SIG-M5 (cell line): ENCODE measurements around the gene UBE2D1.
"Not testable (repeated sequence)": the region's sequence is repeated elsewhere in the genome, so short reads cannot be mapped to it uniquely, and the experiment has no call there.

ENCODE experiments used
- DNase-seq: peaks from one replicate; lab custom pipeline; 2025; lab: John Stamatoyannopoulos, UW

UBE2D1 gene

DNA sequence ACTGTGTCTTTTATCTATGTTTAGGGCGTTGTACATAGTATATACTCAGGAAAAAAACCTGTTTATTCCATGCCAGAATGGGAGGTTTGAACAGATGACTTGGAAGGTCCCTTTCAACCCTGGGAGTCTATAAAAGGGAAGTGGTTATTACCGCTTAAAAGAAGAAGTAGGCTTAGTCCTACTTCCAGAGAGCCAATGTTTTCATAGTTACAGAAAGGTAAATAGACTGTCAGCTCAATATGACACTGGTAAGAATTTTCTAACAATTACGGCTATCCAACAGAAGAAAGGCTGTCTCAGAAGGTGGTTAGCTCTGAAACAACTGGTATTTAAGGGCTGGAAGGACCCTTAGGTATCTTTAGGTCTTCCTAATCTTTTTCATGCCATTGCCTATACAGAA, 49.3 kb downstream of the UBE2D1 start:
- peak; percentile 80 for DNase-seq

DNA sequence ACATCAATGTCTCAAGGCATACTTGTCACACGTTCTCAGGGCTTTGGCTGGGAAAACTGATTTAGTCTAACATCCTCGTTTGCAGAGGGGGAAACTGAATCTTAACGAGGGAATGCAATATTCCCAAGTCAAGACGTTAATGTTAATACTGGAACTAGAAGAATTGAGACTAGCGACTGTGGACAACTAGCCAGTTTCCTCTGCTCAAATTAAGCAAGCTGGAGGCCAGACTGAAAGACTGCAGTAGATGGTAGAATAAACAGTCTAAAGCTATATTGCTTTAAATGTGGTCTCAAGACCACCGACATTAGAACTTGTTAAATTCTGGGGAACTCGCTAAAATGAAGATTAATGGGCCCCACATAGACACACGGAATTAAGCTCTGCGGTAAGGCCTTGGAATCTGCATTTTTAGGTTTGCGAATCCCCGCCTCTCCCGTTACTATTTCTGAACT, 49.8 kb downstream of the UBE2D1 start:
- no peak for DNase-seq

DNA sequence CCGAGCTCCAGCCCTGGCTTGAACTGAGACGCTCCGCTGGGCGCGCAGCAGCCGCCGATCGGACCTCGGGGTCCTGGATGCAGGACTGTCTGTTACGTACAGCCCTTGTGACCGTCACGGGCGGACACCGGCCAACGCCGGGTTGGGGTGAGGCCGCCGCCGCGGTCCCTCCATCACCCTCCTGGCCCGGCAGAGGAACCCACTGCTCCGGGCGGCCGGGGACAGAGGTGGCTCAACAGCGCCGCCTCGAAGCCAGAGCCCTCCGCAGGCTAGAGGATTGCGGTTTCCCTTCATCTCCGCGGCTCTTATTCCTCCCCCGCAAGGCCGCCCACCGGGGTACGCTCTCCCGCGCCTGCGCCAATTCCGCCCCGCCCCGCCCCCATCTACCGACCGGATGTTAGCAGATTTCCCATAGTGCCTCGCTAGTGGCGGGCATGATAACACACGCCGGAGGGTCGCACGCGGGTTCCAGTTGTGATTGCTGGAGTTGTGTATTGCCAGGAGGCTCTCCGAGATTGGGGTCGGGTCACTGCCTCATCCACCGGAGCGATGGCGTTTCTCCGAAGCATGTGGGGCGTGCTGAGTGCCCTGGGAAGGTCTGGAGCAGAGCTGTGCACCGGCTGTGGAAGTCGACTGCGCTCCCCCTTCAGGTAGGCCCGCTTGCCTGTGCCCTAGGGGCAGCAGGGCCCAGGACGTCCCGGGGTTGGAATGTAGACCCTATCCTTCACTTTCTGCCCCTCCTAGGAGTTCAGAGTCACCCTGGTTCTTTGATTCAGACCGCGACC, 50.4 kb downstream of the UBE2D1 start, which contains the start of gene TFAM:
Gene TFAM (plus strand): TSS at position 412 of the 785 bp plus-strand sequence. CDS start 138 bp downstream, at position 550.
- DNase-seq = peak; percentile 30

DNA sequence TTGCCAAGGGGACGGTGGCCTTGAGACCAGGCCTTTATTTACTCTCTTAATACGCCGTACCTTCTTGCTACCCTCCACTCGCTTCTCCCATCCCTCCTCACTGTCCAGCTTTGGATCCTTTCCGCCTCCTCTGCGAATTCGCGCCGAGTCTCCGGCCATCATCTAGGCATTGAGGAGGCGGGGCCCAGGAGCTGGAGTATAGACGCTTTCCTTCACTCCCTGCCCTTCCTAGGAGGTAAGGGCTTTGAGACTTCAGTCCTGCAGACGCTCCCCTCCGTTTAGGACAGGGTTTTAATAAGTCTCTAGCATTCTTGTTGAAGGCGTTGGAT, 50.9 kb downstream of the UBE2D1 start:
- no peak for DNase-seq

DNA sequence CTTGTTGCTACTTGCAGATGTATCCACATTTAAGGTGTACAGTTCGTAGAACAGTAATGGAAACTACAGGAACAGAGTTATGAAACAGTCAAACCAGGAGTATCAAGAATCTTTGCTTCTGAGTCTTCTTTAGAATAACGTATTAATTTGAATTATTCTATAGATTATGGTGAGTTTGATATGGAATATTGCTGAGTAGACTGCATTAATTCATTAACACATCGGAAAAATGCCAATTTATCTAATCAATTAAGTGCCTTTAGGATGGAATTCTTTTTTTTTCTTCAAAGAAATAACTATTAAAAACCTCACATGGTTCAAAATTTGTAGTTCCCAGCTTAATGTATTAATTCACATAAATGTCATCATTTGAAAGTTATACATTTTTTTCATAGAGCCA, 54.2 kb downstream of the UBE2D1 start:
- DNase-seq = no peak

DNA sequence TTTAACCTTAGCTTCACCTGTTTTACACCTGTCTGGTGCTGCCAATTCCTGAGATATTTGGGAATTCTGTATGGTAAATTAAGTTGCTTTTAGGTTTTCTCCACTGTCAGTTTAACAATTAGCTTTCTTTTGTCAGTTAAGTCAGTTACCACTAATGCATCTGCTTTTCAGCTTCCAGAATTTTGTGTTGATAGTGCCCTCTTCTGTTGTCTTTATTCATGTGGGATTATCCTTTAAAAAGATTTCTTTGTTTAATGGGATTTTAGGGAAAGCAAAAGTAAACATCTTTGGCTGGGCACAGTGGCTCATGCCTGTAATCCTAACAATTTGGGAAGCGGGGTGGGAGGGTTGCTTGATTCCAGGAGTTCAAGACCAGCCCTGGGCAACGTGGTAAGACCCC, 58.5 kb downstream of the UBE2D1 start:
- DNase-seq = no peak

DNA sequence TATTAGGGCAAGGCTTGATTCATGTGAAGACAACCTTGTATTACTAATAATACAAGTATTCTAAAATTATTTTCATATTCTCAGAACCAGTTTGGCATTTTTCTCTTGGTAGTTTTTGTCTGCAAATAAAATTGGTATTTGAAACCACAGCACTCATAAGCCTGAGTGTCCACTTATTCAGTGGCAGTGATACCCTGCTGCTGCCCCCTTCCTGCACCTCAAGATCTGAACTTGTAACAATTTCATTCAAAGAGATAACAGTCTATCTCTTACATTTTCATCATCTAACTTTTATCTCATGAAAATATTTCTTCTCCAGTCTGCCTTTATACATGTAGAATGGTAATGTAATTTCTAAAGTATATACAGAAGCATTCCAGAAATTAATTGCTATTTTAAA, 59.7 kb downstream of the UBE2D1 start:
- DNase-seq = no peak

DNA sequence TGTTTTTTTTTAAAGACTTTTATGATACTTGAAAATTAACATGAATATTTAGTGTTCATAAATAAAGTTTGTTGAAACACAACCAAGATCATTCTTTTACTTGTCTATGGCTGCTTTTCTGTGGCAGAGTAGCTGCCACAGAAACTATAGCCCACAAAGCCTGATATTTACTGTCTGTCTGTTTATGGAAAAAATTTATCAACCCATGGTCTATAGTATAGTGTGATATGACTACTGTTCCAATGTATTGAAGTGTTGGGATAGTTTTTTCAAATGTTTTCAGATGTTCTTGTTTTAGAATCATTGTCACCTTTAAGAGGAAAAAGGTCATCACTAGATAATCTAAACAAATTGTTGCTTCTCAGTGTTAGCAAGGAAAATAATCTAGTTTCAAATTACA, 61.3 kb downstream of the UBE2D1 start:
- DNase-seq = no peak

DNA sequence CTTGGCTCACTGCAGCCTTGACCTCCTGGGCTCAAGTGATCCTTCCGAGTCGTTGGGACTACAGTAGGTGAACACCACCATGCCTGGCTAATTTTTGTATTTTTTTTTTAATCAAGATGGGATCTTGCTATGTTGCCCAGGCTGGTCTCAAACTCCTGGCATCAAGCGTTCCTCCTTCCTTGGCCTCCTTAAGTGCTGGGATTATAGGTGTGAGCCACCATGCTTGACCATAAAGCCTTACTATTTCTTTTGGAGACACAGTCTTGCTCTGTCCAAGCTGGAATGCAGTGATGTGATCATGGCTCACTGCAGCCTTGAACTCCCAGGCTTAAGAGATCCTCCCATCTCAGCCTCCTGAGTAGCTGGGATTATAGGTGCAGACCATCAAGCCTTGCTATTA, 63.0 kb downstream of the UBE2D1 start:
- DNase-seq = no peak

DNA sequence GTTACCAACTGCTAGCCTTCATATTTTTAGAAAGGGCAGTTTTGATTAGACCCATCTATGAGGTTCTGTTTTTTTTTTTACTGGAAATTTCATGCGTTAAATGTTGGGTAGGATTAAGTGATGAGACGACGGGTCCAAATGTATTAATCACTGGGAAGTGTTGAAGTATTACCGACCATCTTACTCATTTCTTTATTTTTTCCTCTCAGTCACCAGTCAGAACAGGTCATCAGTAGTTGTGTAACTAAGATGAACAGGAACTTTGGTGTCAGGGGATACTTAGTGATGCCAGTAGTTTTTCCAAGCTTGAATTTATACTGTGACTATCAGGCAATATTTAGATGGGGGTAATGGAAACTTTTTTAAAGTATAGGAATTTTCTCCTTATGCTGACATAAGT, 64.6 kb downstream of the UBE2D1 start:
- DNase-seq = no peak

DNA sequence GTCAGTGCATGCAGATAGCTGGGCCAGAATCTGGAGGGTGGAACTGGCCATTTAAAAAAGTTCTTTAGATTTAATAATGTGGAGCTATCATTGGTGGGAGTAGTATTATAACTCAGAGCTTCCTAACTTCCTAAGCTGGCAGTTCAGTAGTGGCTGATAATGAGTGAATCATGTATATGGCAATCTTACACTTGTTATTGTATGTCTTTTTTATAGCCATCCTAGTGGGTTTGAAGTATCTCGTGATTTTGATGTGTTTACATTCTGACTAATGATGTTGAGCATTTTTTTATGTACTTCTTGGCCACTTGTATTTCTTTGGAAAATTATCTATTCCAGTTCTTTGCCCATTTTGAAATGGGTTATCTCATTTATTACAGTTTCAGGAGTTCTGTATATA, 65.8 kb downstream of the UBE2D1 start:
- DNase-seq = no peak

DNA sequence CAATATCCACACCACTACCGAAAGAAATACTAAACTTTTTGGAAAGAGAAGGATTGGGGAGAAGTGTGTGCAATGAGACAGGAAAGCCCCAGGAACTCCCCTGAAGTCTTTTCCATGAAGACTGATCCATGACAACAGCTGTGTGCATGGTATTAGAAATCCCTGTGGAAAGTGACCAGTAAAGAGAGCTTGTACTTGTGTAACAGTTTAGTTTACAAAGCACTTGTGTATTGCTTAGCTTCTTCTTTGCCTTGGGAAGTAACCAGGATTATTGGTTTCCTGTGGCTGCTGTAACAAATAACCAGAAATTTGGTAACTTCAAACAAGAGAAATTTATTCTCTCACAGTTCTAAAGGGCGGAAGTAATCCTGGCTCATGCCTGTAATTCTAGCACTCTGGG, 69.2 kb downstream of the UBE2D1 start:
- no peak for DNase-seq

DNA sequence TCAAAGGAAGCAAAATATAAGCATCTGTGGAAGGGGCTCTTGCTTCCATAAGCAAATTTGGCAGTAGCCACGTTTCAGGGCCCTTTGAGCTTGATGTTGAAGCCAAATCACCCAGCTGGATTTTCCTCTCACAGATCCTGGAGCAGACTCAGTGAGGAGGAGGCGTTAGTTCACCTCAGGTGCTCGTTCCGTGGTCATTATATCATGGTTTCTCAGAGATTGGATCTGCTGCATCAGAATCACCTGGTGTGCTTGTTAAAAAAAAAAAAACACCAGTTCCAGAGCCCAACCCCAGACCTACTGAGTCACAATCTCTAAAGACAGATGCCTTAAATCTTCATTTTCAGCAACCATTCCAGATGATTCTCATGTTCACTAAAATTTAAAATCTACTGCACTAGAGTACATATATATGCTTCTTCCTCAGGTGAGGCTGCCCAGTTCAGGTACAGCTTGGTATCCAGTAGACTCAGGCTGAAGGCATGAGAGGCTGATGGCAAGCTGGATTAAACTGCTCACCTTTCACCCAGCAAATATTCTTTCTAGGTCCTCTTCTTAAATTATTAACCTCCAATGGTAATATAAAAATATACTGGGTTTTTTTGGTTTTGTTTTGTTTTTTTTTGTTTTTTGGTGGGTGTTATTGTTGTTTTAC, 75.3 kb downstream of the UBE2D1 start:
- DNase-seq = no peak

DNA sequence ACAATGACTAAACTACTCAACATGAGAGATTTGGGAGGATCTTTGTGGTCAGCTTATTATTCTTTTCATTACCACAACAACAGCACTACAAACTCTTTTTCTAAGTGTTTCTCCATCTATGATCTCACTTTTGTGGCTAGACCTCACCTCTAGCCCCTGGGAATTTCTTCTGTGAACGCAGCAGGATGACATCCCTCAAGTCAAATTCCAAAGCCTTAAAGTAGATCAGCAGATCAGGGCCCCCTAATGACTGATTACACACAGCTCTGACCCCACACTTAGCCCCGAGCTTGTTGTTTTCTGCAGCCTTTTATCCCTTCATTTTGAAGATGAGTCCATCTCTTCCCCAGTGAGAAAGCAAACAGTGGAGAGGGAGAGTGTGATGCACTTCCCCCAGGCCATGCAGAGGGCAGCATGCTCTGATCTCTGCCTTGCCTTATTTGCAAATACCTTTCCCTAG, 77.7 kb downstream of the UBE2D1 start:
- DNase-seq = no peak

DNA sequence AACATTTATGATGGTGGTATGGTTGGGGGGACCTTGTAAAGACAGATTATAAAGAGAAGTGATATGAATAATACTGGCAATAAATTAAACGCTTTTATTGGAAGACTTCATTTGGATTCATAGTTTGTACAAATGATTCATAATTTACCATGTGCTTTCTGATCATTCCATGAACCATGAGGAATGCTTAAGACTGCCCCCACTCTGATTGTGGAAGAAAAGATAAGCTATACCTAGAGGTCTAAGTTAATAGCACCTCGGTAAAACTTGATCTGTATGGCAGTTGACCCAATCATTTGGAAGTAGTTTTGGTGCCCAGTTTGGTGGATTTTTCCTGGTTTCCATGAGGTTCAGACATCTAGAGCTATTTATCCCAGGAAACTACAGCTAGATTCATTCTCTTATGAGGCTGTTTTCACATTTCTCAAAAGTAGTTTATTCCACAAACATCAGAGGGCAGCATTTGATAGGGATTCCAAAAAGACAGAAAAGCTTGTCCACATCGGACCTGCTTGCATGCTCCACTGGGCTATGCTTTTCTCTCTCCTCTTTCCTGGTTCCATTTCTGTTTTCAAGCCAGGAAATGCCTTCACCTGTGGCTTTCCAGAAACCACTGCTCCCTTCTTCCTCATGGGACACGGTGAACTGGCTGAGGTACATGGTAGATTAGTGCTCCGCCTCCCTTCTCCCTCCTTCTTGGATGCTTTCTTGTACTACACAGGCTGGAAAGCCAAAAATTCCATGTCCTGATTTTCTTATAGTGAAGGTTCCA, 79.7 kb downstream of the UBE2D1 start:
- DNase-seq = no peak

DNA sequence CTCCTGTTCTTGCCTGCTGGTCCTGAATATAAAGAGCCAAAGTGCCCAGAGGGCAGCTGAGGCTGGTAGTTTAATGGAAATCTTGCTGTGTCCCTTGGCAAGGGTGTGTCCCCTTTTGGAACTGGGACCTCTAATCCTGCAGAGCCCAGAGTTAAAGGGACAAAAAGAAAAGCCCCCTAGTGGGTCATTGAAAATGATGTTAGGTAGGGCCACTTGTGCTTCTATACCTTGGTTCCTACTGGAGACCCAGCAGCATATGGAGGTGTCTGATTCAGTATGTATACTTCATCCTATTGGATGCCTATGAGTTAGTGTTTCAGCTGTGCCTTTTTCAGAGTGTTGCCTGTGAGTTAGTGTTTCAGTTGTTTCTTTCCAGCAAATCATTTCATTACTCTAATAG, 81.0 kb downstream of the UBE2D1 start:
- DNase-seq = no peak

DNA sequence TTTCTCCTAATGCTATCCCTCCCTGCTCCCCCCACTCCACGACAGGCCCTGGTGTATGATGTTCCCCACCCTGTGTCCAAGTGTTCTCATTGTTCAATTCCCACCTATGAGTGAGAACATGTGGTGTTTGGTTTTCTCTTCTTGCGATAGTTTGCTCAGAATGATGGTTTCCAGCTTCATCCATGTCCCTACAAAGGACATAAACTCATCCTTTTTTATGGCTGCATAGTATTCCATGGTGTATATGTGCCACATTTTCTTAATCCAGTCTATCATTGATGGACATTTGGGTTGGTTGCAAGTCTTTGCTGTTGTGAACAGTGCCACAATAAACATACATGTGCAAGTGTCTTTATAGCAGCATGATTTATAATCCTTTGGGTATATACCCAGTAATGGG, 83.1 kb downstream of the UBE2D1 start:
- not testable (repeated sequence) for DNase-seq
